NOMO-1 (cell line): ENCODE results near the gene MAGED4.
"Not testable (repeated sequence)": the region's sequence is repeated elsewhere in the genome, so short reads cannot be mapped to it uniquely, and the experiment has no call there.

Experiments
- DNase-seq, 2 experiments: peaks; one replicate each; lab custom pipeline; 2025; ENCODE audit not compliant: unreplicated experiment in 2 of 2; lab: John Stamatoyannopoulos, UW

MAGED4 gene, protein sequence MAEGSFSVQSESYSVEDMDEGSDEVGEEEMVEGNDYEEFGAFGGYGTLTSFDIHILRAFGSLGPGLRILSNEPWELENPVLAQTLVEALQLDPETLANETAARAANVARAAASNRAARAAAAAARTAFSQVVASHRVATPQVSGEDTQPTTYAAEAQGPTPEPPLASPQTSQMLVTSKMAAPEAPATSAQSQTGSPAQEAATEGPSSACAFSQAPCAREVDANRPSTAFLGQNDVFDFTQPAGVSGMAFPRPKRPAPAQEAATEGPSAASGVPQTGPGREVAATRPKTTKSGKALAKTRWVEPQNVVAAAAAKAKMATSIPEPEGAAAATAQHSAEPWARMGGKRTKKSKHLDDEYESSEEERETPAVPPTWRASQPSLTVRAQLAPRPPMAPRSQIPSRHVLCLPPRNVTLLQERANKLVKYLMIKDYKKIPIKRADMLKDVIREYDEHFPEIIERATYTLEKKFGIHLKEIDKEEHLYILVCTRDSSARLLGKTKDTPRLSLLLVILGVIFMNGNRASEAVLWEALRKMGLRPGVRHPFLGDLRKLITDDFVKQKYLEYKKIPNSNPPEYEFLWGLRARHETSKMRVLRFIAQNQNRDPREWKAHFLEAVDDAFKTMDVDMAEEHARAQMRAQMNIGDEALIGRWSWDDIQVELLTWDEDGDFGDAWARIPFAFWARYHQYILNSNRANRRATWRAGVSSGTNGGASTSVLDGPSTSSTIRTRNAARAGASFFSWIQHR

DNA sequence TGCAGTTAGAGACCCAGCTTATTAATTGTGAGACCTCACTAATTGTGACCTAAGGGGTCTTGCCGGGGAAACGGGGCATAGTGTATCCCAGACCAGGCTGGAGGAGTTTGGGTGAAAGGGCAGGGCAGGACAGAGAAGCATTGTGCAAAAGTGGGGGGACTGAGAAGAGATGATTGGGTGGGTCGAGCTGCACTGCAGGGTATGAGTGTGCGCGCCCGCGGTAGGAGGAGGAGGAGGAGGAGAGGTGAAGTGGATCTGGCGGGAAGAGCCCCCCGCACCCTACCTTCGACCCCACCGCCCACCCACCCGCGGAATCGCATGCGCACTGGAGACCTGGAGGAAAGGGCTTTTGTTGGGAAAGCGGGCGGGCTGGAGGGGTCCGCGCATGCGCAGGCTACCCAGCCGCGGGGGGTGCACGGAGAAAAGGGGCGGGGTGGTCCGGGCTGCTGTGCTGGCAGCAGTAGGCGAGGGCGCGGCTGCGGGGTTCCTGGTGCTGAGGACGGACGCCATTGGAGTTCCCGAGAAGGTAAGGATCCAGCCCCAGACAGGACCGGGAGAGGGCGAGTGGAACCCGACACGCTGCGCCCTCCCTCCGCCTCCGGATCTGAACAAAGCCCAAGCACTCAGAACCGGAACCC is at the start of gene MAGED4:
MAGED4 (plus strand) TSS at position 449 of the 638 bp plus-strand sequence. CDS start 1,035 bp downstream, outside the sequence.
- not testable (repeated sequence) for DNase-seq

DNA sequence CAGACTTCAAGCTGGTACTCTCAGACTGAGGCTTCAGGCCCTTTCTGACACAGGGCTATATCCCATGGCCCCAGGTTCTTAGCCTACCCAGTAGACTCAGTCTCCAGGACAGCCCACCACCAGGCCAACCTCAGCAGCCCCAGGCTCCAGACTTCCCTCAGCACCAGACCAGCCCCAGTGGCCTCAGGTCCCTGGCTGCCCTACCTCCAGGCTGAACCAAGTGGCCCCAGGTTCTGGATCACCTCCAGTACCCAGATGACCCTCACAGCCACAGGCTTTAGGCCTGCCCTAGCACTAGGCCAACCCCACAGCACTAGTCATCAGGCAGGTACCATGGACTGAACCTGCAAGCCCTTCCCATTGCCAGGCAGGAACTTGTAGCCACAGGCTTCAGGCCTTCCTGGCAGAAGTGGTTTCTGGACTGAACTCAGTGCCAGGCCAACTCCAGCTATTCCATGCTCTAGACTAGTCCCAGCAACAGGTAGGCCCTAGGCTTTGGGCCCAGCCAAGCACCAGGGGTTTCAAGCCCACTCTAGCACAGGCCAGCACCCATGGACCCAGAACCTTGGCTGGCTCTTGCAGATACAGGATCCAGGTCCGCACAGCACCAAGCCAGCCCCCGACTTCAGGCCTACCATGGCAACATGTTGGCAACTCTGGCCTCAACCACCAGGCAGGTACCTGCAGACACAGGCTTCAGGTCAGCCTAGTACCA is 45.7 kb upstream of the MAGED4 start:
- DNase-seq = no peak

DNA sequence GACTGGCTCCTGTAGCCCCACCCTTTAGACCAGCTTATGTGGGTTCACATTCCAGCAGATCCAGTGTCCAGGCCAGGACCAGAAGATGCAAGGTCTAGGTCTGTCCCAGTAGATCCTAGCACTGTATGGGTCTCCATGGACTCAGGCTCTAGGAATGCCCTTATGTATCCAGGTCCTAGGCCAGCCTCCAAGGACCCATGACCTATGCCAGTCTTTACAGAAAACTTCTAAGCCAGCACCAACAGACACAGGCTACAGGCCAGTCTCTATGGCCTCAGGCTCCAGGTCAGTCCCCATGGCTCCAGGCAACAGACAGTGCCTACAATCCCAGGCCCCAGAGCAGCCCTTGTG is 45.2 kb upstream of the MAGED4 start:
- no peak for DNase-seq

DNA sequence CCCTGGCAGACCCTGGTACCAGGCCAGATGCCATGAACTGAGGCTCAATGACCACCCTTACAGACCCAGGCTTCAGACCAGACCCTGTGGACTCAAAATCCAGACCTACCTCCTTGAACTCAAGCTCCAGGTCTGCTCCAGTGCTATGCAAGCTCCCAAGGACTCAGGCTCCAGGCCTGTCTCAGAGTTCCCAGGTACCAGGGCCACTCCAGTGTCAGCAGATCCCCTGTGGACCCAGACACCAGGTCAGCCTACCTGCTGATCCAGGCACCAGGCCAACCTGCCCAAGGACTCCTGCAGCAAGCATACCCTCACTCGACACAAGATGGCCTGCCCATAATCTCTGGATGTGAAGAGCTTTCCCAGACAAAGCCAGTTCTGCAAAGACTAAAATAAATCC is 44.7 kb upstream of the MAGED4 start:
- no peak for DNase-seq

DNA sequence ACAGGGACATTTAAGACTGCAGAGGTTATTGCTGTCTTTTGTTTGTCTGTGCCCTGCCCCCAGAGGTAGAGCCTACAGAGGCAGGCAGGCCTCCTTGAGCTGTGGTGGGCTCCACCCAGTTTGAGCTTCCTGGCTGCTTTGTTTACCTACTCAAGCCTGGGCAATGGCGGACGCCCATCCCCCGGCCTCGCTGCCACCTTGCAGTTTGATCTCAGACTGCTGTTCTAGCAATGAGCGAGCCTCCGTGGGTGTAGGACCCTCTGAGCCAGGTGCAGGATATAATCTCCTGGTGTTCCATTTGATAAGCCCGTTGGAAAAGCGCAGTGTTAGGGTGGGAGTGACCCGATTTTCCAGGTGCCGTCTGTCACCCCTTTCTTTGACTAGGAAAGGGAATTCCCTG is 34.0 kb upstream of the MAGED4 start:
- not testable (repeated sequence) for DNase-seq

DNA sequence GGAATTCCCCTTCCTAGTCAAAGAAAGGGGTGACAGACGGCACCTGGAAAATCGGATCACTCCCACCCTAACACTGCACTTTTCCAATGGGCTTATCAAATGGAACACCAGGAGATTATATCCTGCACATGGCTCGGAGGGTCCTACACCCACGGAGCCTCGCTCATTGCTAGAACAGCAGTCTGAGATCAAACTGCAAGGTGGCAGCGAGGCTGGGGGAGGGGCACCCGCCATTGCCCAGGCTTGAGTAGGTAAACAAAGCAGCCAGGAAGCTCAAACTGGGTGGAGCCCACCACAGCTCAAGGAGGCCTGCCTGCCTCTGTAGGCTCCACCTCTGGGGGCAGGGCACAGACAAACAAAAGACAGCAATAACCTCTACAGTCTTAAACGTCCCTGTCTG is 24.5 kb upstream of the MAGED4 start:
- DNase-seq = not testable (repeated sequence)

DNA sequence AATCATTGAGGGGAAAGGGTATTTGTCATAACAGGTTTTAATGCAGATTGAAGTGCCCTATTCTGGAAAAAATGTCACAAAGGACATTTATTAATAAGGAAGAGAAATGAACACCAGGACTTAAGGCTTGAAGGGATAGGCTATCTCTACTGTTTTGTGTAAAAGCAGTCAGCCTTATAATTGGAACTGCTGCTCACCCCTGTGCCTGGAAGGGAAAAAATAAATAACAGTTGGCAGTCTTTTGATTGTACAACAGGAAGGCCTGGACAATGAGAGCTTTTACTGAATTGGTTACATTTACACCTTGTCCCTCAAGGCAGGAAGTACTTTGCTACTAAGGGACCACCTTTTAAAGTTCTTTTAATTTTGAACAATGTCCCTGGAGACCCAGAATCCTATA is 17.8 kb upstream of the MAGED4 start:
- DNase-seq = no peak

DNA sequence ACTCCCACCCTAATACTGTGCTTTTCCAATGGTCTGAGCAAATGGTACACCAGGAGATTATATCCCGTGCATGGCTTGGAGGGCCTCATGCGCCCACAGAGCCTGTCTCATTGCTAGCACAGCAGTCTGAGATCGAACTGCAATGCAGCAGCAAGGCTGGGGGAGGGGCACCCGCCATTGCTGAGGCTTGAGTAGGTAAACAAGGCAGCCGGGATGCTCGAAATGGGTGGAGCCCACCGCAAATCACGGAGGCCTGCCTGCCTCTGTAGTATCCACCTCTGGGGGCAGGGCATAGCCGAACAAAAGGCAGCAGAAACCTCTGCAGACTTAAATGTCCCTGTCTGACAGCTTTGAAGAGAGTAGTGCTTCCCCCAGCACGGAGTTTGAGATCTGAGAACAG is 13.6 kb upstream of the MAGED4 start:
- not testable (repeated sequence) for DNase-seq

DNA sequence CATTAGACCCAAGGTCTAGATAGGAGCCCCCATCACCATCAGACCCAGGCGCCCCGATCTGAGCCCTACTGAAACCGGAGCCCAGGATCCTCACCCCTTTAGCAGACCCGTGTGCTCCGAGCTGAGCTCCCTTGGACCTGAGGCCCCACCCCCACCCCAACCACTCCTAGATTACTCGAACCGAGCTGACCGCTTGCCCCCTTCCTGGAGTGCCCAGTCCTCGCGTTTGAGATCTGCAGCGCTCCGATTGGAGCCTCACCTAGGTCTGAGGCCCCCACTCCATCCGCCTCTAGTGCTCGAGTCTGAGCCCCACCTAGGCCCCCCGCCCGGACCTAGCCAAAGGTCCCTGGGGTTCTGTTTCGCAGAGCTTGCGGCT is 378 bp downstream of the MAGED4 start:
- DNase-seq = not testable (repeated sequence)

DNA sequence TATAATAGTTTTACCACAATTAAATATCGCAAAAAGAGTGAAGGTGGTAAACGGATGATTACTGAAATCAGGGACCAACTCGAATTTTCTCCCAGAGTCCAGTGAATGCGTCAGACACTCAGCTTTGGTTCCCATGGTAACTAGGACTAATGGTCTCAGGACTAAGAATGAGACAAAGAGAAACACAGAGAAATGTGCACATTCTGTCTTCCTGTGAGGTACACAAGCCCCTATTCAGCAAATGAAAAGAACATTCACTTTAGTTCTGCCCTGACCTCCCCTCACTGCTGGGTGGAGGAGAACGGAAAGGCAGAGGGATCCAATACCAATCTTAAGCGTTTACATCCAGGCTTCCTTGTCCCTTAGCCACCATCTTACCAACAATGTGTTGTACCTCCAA is 26.7 kb downstream of the MAGED4 start:
- DNase-seq = not testable (repeated sequence)

DNA sequence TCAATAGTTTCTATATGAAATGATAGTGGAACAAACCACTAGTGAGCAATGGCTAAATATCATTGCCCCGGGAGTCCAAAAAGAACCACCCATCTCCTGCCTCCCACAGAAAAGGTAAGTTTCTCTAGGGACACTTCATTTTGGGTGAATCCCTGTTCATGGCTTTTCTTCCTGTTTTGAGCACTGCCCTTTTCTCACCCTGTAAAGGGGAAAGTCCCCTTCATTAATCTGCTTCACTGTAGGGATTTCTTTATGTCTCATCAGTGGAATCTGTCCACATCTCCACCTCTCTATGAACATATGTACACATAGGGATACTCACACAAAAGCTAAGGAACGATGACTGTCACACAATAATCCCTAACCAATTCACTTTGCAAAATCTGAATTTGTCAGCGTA is 28.6 kb downstream of the MAGED4 start:
- no peak for DNase-seq

DNA sequence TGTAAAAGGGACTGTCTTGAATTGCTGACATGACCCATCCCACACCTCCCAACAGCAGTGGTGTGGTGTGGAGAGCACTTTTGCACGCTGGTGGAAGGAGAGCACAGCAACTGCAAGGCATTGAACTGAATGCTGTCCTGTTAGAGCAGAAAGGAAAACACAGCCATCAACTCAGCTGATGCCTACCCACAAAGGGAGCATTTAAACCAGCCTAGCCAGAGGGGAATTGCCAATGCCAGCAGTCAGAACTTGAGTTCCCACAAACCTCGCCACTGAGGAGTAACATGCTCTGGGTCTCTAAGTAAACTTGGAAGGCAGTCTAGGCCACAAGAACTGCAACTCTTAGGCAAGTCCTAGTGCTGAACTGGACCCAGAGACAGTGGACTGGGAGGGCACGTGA is 31.9 kb downstream of the MAGED4 start:
- no peak for DNase-seq

DNA sequence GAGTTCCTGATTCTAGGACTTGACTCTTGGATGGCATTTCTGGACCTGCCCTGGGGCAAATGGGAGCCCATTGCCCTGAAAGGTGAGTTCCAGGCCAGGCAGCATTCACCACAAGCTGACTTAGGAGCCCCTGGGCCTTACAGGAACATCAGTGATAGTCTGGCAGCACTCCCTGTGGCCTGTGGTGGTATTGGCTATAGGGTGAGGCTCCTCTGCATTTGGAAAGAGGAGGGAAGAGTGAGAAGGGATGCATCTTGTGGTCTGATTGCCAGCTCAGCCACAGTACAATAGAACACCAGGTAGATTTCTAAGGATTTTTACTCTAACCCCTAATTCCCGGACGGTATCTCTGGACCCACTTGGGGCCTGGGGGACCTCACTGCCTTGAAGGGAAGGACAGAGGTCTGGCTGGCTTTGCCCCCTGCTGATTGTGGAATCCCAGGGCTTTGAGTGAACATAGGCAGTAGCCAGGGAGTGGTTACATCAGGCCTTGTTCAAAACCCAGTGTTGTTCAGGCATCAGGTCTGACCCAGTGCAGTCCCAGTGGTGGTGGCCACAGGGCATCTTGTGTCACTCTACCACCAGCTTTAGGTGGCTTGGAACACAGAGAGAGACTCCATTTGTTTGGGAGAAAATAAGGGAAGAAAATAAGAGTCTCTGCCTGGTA is 32.9 kb downstream of the MAGED4 start:
- no peak for DNase-seq

DNA sequence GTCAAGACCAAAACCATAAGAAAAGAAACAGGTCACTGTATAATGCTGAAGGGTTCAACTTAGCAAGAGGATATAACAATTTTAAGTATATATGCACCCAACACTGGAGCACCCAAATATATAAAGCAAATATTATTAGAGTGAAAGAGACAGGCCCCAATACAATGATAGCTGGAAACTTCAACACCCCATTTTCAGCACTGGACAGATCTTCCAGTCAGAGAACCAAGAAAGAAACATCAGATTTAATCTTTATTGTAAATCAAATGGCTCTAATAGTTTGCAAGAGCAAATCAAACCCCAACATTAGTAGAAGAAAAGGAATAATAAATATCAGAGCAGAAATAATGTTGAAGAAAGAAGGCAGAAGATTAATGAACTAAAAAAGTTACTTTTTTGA is 36.2 kb downstream of the MAGED4 start:
- DNase-seq = no peak
